ENCODE measurements around the gene GPX2. TPM values are rescaled to one million over a fixed set of nuclear protein-coding genes. Genes with fewer than 3 reads are reported as not detected.
"Not testable (repeated sequence)": the region's sequence is repeated elsewhere in the genome, so short reads cannot be mapped to it uniquely, and the experiment has no call there.

The GPX2 gene
- total RNA-seq, 1 experiment from 2014 or later, result 323 TPM

DNA sequence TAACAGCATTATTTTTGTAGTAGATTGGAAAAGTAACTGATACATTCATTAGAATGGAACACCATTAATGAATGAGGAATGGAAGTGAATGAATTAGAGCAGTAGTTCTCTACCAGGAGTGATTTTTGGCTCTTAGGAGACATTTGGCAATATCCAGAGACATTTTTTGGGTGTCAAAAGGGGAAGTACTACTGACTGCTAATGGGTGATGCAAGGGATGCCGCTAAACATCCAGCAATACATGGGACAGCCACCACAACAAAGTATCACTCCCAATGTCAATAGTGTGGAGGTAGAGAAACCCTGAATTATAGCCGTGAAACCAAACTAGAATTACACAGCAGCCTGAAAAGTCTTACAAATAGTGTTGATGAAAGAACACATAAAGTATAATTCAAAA, 26.7 kb downstream of the GPX2 start:
- no peaks in the 10 kb centered on the region for H3K9me3 ChIP-seq (ENCODE audit: insufficient read depth, low read depth)
- H3K4me3 ChIP-seq, result peak overlapping the region; percentile 70
- H3K9me2 ChIP-seq (ENCODE audit: insufficient read depth), result no peaks in the 10 kb centered on the region
- ChIA-PET CTCF (no interaction called here), POLR2A (ENCODE audit: unreplicated experiment) (no interaction called here)
- no peak overlapping the region for H3K27ac ChIP-seq
- 0 out of 2 replicates have a peak, but pooled peaks cover 5% of the 10 kb centered on the region for H3K36me3 ChIP-seq (ENCODE audit: low read depth)
- BruUV-seq (replicated peaks), result no TSS peak
- H3F3A ChIP-seq (ENCODE audit: insufficient read depth, low read depth), result 0 out of 2 replicates have a peak, but pooled peaks cover 4% of the 10 kb centered on the region
- peak overlapping the region; percentile 83 for H3K4me2 ChIP-seq
- peaks cover 64% of the 10 kb centered on the region for H3K79me2 ChIP-seq (ENCODE audit: low read depth)
- TF ChIP-seq, protein P1, sequence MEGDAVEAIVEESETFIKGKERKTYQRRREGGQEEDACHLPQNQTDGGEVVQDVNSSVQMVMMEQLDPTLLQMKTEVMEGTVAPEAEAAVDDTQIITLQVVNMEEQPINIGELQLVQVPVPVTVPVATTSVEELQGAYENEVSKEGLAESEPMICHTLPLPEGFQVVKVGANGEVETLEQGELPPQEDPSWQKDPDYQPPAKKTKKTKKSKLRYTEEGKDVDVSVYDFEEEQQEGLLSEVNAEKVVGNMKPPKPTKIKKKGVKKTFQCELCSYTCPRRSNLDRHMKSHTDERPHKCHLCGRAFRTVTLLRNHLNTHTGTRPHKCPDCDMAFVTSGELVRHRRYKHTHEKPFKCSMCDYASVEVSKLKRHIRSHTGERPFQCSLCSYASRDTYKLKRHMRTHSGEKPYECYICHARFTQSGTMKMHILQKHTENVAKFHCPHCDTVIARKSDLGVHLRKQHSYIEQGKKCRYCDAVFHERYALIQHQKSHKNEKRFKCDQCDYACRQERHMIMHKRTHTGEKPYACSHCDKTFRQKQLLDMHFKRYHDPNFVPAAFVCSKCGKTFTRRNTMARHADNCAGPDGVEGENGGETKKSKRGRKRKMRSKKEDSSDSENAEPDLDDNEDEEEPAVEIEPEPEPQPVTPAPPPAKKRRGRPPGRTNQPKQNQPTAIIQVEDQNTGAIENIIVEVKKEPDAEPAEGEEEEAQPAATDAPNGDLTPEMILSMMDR (conservative IDR thresholded peaks at IDR 0.05), result no peak
- no peak for TF ChIP-seq EZH2 (IDR thresholded peaks at IDR 0.05; ENCODE audit: low read depth)
- H3K27me3 ChIP-seq (ENCODE audit: insufficient read depth, low read depth), result no peaks in the 10 kb centered on the region
- intact Hi-C loops (cut with micrococcal nuclease; ENCODE audit: unreplicated experiment), result loop anchor here (2.0 to 10.0 kb wide), 2 partner anchors 51 to 411 kb away; partner anchors contain the start of genes ZBTB1 and ZBTB25
- H2AFZ ChIP-seq, result no peak overlapping the region
- no peak for DNase-seq
- peaks cover 17% of the 10 kb centered on the region for H4K20me1 ChIP-seq (ENCODE audit: insufficient read depth)
- peaks cover 22% of the 10 kb centered on the region for H3K4me1 ChIP-seq (replicated peaks; ENCODE audit: insufficient read depth)

DNA sequence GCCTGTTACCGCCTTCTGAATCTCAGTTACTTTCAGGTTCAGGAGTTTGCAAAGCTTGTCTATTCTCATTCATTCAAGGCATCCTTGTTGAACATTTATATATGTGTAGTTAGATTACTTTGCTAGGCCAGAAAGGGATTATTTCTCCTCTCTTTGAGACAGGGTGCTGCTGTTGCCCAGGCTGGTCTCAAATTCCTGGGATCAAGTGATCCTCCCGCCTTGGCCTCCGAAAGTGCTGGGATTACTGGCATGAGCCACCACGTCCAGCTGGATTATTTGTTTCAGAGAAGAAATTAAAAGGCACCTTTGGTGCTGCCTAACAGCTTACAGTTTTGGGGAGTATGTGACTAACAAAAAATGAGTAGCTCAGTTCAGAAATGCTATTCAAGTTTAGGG, 27.5 kb downstream of the GPX2 start:
- peaks cover 22% of the 10 kb centered on the region for H3K4me1 ChIP-seq (replicated peaks; ENCODE audit: insufficient read depth)
- ChIA-PET CTCF (interaction anchor here (0.6 to 1.2 kb wide), 3 partner anchors 71 to 1454 kb away, joined by 5 to 17 read pairs (median 9); partner anchors contain the start of gene FNTB), POLR2A (ENCODE audit: unreplicated experiment) (interaction anchor here (0.6 kb wide), 2 partner anchors 8 to 105 kb away, joined by 4 to 8 read pairs; no protein-coding TSS in a partner anchor)
- 0 out of 2 replicates have a peak, but pooled peaks cover 2% of the 10 kb centered on the region for H3K36me3 ChIP-seq (ENCODE audit: low read depth)
- H3K4me2 ChIP-seq, result peak overlapping the region; percentile 83
- H3K9me2 ChIP-seq (ENCODE audit: insufficient read depth), result no peaks in the 10 kb centered on the region
- H3K4me3 ChIP-seq, result peak overlapping the region; percentile 70
- H3K27ac ChIP-seq, result peak overlapping the region; percentile 62; the same call in 1 of the 2 replicates
- peaks cover 11% of the 10 kb centered on the region; the same call in 1 of the 2 replicates for H4K20me1 ChIP-seq (ENCODE audit: insufficient read depth)
- H3K79me2 ChIP-seq (ENCODE audit: low read depth), result peaks cover 56% of the 10 kb centered on the region
- intact Hi-C loops (cut with micrococcal nuclease; ENCODE audit: unreplicated experiment), result loop anchor here (2.0 to 10.0 kb wide), 2 partner anchors 52 to 410 kb away; partner anchors contain the start of genes ZBTB1 and ZBTB25
- no peaks in the 10 kb centered on the region for H3K9me3 ChIP-seq (ENCODE audit: insufficient read depth, low read depth)
- DNase-seq, result no peak
- no peak for TF ChIP-seq EZH2 (IDR thresholded peaks at IDR 0.05; ENCODE audit: low read depth)
- TF ChIP-seq, protein P1 (conservative IDR thresholded peaks at IDR 0.05), result no peak
- H2AFZ ChIP-seq, result peak overlapping the region; percentile 88
- BruUV-seq (replicated peaks), result TSS peak; percentile 71
- H3K27me3 ChIP-seq (ENCODE audit: insufficient read depth, low read depth), result no peaks in the 10 kb centered on the region
- 0 out of 2 replicates have a peak, but pooled peaks cover 4% of the 10 kb centered on the region for H3F3A ChIP-seq (ENCODE audit: insufficient read depth, low read depth)

DNA sequence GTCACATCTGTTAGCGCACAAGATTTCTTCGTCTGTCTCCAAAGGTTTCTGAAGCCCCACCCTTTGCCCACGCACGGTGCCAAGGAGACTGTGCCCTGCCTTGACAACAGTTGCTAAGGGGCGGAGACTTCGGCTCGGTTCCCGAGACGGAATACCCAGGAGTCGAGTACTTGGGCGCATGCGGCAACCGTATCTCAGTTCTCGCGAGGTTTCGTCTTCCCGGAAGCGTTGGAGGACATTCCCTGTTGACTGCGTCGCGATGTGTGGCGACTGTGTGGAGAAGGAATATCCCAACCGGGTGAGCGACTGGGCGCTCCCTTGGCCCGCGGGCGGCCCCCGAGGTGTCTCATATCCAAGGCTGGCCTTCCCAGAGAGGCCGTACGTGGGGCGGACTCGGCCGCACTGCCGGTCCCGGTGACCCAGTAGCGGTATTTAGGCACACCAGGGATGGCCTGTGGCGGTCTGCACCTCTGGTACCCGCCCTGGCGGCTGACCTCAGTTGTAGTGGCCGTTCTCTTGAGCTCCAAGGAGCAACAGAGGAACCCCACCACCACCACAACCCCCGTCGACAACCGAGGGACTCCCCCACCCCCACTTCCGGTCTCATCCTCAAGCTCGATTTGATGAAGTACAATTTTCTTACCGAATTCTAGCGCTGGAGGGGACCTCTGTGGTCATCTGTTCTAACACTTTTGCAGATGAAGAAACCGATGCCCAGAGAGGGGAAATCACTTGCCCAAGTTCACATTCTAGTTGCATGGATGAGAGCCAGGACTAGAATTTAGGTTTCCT, 28.1 kb downstream of the GPX2 start, which contains the start of gene CHURC1:
TSS of gene CHURC1 (plus strand) at position 219 of the 792 bp plus-strand sequence. CDS start at position 260, 41 bp downstream.
- Histone ChIP-seq H2AFZ (peak within 1 kb of the TSS; percentile 88), H3K36me3 (ENCODE audit: low read depth) (no peaks in the 10 kb centered on the region), H3F3A (ENCODE audit: insufficient read depth, low read depth) (0 out of 2 replicates have a peak, but pooled peaks cover 4% of the 10 kb centered on the region), H3K9me2 (ENCODE audit: insufficient read depth) (no peaks in the 10 kb centered on the region), H3K4me3 (peak within 1 kb of the TSS; percentile 70), H3K4me2 (peak within 1 kb of the TSS; percentile 83), H3K79me2 (ENCODE audit: low read depth) (peaks cover 50% of the 10 kb centered on the region), H3K27me3 (ENCODE audit: insufficient read depth, low read depth) (no peaks in the 10 kb centered on the region), H4K20me1 (ENCODE audit: insufficient read depth) (peaks cover 6% of the 10 kb centered on the region; the same call in 1 of the 2 replicates), H3K27ac (peak within 1 kb of the TSS; percentile 62), H3K4me1 (replicated peaks; ENCODE audit: insufficient read depth) (peaks cover 20% of the 10 kb centered on the region), H3K9me3 (ENCODE audit: insufficient read depth, low read depth) (no peaks in the 10 kb centered on the region)
- ChIA-PET POLR2A (ENCODE audit: unreplicated experiment) (interaction anchor here (0.6 to 0.7 kb wide), 2 partner anchors 9 kb away, joined by 3 to 8 read pairs; no protein-coding TSS in a partner anchor), CTCF (interaction anchor here (0.6 to 1.2 kb wide), 3 partner anchors 72 to 1454 kb away, joined by 5 to 17 read pairs (median 9); partner anchors contain the start of gene FNTB)
- BruUV-seq (replicated peaks), result no TSS peak
- TF ChIP-seq EZH2 (IDR thresholded peaks at IDR 0.05; ENCODE audit: low read depth), result no peak
- TF ChIP-seq, protein P1 (conservative IDR thresholded peaks at IDR 0.05), result no peak
- intact Hi-C loops (cut with micrococcal nuclease; ENCODE audit: unreplicated experiment), result loop anchor here (1.0 to 10.0 kb wide), 5 partner anchors 28 to 410 kb away; partner anchors contain the start of genes GPX2, ZBTB1 and ZBTB25
- DNase-seq, result peak; percentile 98 to 100

DNA sequence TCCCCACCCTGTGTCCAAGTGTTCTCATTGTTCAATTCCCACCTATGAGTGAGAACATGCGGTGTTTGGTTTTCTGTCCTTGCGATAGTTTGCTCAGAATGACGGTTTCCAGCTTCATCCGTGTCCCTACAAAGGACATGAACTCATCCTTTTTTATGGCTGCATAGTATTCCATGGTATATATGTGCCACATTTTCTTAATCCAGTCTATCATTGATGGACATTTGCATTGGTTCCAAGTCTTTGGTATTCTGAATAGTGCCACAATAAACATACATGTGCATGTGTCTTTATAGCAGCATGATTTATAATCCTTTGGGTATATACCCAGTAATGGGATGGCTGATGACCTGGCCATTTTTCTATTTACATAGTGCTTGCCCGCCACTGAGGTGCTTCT, 29.1 kb downstream of the GPX2 start:
- Histone ChIP-seq H3K4me3 (peak overlapping the region; percentile 70; the same call in 1 of the 2 replicates), H3K79me2 (ENCODE audit: low read depth) (peaks cover 42% of the 10 kb centered on the region), H3K4me1 (replicated peaks; ENCODE audit: insufficient read depth) (peaks cover 17% of the 10 kb centered on the region), H2AFZ (peak overlapping the region; percentile 88; the same call in 1 of the 2 replicates), H3K4me2 (peak overlapping the region; percentile 83)
- H3K27ac ChIP-seq; H3K9me2 ChIP-seq (ENCODE audit: insufficient read depth); DNase-seq; H3K9me3 ChIP-seq (ENCODE audit: insufficient read depth, low read depth); BruUV-seq (replicated peaks); H3K27me3 ChIP-seq (ENCODE audit: insufficient read depth, low read depth); H4K20me1 ChIP-seq (ENCODE audit: insufficient read depth); H3K36me3 ChIP-seq (ENCODE audit: low read depth); CTCF ChIA-PET; H3F3A ChIP-seq (ENCODE audit: insufficient read depth, low read depth): not testable (repeated sequence)
- intact Hi-C loops (cut with micrococcal nuclease; ENCODE audit: unreplicated experiment), result loop anchor here (5.0 to 10.0 kb wide), 2 partner anchors 241 to 409 kb away; partner anchors contain the start of genes ZBTB1 and ZBTB25
- POLR2A ChIA-PET (ENCODE audit: unreplicated experiment), result interaction anchor here (0.7 kb wide), 1 partner anchor 8 kb away, joined by 3 read pairs; no protein-coding TSS in a partner anchor
